HG02588 (cell line): ENCODE data around the gene LPCAT2.

ENCODE experiments used
- ATAC-seq: cut with Tn5 transposase; IDR thresholded peaks from one replicate; pipeline ENCODE4 v1.9.1; 2021; ENCODE audit warnings: mild to moderate bottlenecking, moderate library complexity; ENCODE audit not compliant: unreplicated experiment

The LPCAT2 gene, protein sequence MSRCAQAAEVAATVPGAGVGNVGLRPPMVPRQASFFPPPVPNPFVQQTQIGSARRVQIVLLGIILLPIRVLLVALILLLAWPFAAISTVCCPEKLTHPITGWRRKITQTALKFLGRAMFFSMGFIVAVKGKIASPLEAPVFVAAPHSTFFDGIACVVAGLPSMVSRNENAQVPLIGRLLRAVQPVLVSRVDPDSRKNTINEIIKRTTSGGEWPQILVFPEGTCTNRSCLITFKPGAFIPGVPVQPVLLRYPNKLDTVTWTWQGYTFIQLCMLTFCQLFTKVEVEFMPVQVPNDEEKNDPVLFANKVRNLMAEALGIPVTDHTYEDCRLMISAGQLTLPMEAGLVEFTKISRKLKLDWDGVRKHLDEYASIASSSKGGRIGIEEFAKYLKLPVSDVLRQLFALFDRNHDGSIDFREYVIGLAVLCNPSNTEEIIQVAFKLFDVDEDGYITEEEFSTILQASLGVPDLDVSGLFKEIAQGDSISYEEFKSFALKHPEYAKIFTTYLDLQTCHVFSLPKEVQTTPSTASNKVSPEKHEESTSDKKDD

GRCh38 chr16:55508941-55509931 is at the start of gene LPCAT2:
LPCAT2 (plus strand) TSS chr16:55509072; CDS start chr16:55509182, 110 bp downstream.
- no peak for ATAC-seq

DNA sequence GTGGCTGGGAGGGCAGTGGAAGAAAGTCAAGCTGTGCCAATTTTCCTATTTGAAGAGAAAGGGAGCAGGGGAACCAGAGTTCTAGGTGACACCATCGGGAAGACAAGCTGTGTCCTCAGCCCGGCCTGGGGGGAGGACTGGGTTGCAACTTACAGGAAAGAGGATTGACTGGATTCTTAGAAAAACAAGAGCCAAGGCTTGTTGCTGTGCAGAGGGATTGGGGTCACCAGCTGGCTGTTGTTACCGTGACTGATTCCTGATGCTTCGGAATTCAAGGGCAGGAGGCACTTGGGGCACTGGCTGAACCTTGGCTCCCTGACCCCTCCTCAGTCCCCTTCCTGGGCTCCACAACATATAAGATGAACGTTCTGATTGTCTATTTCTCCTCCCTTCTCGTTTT is 46.6 kb upstream of the LPCAT2 start:
- ATAC-seq = no peak

GRCh38 chr16:55464375-55464774 is 44.5 kb upstream of the LPCAT2 start:
- ATAC-seq = no peak

- peak; percentile 96 for ATAC-seq
These were observed 43.6 kb upstream of the LPCAT2 start for GRCh38 chr16:55465077-55465896.

DNA sequence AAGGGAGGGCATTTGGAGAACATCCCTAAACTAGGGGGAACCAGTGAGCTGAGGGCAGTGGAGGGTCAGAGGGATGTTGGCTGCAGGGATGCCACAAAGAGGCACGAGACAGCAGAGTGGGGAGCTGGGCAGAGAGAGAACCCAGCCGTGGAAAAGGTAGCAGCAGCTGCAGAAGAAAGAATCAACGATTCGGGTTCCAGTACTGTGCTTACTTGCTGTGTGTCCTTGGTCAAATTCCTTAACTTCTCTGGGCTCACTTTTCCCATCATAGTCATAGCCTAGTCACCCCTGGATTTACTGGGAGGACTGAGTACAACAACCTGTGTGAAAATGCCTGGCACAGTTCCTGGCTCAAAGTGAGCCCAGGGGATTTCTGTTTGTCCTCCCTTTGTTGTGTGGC is 42.7 kb upstream of the LPCAT2 start:
- no peak for ATAC-seq

DNA sequence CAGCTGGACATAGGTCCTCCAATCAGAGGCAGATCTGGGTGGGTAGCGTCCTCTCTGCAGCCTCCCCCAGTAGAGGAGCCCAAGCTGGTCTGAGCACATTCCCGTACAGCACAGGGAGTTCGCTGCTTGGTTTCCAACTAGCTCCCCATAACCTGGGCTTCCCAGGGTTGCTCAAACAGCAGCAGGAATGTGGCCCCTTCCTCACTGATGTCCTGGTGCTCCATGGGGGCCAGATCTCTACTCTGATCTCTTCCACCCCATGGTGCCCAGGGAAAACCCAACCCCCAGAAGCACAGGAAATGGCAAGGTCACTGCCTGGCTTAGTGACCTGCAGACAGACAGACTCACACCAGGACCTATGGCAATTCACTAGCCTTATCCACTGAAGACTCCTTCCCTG is 41.0 kb upstream of the LPCAT2 start:
- no peak for ATAC-seq

- no peak for ATAC-seq
These were observed 40.4 kb upstream of the LPCAT2 start for GRCh38 chr16:55468352-55468990.

- no peak for ATAC-seq
These were observed 38.9 kb upstream of the LPCAT2 start for GRCh38 chr16:55469821-55470532.

DNA sequence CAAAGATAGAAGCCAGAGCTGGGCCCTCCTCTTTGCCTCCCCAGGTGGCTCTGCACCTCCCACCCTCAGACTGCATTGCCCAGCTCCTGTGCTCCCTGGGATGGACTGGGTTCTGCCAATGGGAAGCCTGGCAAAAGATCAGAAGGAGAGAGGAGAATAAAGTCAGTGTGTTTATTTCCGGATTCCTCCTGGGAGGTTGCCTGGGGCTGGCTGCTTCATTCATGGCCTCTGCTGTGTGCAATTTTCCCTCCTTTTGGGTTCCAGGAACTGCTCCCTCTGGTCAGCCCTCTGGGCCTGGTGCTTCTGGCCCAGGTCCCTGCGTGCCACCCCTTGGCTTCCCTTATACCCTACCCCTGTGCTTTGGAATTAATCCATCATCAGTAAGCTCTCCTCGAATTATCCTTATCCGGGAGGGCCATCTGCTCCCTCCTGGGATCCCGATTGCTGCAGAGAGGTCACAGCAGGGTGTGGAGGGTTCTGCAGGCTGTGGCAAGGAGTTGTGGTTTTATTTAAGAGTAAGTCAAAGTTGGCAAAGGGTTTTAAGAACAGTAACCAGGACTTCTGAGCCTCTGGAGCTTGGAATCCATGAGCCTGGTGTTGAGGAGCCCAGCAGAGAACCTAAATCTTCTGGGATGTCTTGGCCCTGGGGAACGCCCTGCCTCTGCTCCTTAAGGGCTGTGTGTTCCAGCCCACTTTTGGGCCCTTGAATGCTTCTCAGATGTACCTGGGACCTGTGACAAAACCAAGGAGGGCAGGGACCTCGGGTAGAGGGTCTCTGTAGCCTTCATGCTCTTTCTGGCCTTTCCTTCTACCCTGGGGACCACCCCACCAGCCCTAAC is 38.1 kb upstream of the LPCAT2 start:
- ATAC-seq = no peak

DNA sequence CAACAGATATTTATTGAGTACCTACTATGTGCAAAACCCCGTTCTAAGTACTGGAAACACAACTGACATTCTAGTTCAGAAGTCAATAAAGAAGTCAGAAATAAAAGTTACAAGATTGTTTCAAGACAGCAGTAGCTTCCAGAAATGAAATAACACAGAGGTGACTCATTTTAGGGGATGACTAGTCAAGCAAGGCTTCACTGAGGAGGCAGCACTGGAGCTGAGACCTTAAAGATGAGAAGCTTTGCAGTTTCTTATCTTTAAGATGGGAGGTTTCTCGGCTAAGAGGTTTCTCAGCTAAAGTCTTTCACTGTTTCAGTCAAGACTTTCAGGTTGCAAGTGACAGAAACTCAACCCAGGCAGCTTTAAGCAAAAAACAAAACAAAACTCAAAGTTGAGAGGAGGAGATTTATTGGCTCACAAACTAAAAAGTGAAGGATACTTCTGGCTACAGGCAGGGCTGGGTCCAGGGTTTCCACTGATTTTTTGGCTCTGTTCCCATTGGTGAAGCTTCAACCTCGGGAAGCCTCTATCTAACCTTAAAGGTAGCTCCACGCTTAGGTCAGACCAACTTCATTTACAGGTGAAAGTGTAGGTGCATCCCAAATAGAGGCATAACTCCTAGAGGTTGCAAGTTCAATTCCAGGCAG is 37.3 kb upstream of the LPCAT2 start:
- no peak for ATAC-seq

GRCh38 chr16:55473587-55473986 is 35.3 kb upstream of the LPCAT2 start:
- ATAC-seq = no peak

- ATAC-seq = no peak
These were observed 34.1 kb upstream of the LPCAT2 start for GRCh38 chr16:55474821-55475220.

DNA sequence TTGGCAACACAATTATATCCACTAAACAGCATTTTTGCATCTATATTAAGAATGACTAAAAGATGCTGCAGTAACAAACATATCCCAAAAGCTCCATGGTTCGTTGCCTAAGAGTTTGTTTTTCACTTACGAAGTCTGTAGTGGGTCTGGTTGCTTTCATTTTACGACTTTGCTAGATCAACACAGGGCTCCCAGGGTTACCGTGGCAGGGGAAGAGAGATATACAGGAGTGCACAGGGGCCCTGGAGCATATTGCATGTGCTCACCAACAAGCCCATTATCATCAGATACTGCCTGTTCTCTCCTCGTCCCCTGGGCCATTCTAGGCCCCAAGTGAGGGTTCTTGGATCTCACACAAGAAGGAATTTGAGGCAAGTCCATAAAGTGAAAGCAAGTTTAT is 33.0 kb upstream of the LPCAT2 start:
- ATAC-seq = no peak

DNA sequence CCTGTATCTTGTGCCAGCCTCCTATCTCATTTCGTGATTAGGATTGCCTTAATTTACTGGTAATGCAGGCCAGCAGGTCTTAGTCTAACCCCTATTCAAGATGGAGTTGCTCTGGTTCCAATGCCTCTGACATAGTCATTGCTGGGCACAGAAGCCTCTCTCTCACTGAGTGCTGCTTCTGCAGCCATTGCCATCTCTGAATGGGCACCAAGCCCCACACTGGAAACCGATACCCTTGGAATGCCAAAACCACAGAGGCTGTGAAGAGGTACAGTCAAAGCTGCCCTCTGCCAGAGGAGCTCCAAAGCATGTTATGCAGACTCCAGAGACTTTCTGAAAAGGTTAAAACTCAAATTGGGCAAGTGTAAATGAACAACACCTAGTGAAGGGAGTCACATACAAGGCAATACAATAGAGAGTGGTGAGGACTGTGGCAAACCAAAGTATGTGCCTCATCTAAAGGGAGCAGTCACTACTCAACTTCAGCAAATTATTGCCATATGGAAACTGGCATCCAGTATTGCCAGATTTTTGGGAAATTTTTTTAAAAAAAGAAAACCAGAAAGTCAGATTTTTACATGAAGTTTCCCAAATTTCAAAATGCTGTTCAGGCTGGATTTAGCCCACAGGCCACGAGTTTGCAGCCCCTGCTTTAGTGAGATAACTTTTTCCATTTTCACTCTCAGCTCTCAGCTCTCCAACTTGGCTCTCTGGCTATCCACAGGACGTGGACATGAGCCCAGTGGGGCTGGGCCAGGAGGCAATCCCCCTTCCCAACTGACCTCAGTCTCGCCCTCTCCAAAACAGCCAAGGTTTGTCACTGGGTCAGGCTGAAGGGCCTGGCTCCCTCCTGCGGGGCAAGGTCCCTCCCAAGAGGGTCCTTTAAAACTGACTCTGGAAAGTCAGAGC is 32.0 kb upstream of the LPCAT2 start:
- no peak for ATAC-seq

GRCh38 chr16:55477736-55478135 is 31.1 kb upstream of the LPCAT2 start:
- no peak for ATAC-seq

DNA sequence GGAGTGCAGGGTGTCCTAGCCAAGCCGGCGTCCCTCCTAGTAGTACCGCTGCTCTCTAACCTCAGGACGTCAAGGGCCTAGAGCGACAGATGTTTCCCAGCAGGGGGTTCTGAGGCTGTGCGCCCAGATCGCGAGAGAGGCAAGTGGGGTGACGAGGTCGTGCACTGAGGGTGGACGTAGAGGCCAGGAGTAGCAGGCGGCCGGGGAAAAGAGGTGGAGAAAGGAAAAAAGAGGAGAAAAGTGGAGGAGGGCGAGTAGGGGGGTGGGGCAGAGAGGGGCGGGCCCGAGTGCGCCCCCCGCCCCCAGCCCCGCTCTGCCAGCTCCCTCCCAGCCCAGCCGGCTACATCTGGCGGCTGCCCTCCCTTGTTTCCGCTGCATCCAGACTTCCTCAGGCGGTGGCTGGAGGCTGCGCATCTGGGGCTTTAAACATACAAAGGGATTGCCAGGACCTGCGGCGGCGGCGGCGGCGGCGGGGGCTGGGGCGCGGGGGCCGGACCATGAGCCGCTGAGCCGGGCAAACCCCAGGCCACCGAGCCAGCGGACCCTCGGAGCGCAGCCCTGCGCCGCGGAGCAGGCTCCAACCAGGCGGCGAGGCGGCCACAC is 29.9 kb upstream of the LPCAT2 start, which contains the start of gene MMP2:
TSS of gene MMP2 (plus strand) at position 372 of the 603 bp plus-strand sequence. CDS start 282 bp downstream, outside the sequence.
- ATAC-seq = no peak
